CD4-positive, alpha-beta T cell treated with Interleukin-1 beta for 1 hour (primary cell): ENCODE results near the gene ARHGAP32.
"Not testable (repeated sequence)": the region's sequence is repeated elsewhere in the genome, so short reads cannot be mapped to it uniquely, and the experiment has no call there.

ENCODE experiments used
- DNase-seq, 2 donors: peaks; one replicate each; pipeline ENCODE4 v3.0.0-alpha.2; 2020 to 2022

ARHGAP32 gene

DNA sequence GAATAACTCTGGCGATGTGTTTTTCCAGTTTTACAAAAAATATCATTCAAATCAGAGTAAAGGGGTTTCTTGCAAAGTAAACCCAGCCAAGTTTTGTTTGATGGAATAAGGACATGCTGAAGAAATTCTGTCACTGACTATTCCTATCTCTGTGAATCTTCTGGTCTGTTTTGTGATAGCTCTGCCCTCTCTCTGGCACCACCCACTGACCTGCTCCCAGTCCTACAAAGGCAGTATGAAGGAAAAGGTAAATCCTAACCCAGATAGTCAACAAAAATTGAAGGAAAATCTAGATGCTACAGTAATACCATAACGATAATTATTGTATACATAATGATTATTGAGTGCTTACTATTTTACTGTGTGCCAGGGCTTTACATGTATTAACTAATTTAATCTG lies 173.1 kb downstream of the ARHGAP32 start:
- DNase-seq, result no peak

DNA sequence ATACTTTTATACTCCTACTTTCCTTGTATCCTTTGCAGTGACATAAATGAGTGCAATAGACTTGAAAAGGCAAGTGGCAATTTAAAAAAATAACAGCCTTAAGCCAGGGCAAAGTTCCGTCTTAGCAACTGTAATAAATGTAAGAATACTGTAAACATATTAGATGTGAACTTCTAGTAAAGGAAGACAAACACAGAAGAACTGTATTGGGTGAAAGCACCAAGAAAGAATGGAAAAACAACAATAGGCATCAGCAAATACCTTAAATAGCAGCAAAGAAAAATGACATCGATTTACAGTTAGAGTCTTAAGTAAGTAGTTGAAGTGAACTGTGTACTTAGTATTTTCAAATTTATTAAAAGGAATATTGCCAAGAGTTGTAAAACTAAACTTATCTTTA lies 174.0 kb downstream of the ARHGAP32 start:
- no peak for DNase-seq

DNA sequence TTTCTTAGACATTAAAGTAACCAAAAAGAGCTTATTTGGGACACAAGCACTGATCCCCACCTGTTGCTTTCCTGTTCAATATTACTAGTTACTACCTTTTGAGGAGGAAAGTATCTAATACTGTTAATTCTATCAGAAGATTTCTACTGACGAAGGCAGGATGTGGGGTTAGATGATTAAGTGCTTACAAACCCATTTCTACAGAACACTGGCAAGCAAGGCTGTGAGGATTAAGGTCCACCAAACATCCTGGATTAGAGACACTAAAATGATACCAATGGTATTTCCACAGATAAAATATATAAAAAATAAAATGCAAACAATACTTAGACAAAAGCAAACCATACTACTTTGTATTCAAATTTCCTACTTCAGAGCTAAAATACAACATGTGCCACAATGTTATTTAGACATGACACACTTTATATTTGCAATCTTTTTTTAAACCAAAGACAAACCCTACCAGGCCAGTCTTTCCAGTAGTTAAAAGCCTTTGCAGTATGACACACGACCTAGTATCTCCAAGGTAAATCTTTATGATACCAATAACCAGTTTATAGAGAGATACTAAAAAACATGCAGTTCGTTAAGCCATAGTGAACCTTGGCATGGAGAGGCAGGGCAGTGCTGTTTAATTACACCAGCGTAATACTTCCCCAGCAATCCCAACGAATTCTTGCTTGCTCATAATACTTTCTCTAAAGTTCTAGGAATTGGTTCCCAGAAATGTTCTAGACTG lies 178.2 kb downstream of the ARHGAP32 start:
- DNase-seq, result no peak

DNA sequence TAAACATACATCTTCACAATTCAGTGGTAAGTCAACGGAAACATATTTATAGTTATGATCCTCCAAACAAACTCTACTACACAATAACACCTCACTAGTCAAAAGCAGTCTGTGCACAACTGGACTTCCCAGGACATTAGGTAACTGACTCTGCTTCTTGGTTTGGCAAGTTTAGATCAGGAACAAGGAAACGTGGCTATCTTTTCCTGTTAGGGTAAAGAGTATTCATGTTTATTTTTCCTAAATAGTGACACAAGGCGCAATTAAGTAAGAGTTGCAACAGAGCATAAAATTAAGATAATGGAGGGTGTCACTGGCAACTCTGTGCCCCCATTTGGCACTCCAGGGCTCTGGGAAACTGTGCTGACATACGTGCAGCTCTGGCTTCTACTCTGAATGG lies 179.2 kb downstream of the ARHGAP32 start:
- DNase-seq, result no peak

DNA sequence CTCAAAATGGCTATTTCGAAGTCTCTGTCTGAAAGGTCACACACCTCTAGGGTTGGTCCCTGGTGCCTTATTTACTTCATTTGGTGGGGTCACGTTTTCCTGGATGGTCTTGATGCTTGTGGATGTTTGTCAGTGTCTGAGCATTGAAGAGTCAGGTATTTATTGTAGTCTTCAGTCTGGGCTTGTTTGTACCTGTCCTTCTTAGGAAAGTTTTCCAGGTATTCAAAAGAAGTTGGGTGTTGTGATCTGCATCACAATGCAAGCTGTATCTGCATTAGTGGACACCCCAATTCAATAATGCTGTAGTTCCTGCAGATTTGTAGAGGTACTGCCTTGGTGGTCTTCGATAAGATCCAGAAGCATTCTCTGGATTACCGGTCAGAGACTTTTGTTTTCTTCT lies 186.0 kb downstream of the ARHGAP32 start:
- DNase-seq, result no peak

DNA sequence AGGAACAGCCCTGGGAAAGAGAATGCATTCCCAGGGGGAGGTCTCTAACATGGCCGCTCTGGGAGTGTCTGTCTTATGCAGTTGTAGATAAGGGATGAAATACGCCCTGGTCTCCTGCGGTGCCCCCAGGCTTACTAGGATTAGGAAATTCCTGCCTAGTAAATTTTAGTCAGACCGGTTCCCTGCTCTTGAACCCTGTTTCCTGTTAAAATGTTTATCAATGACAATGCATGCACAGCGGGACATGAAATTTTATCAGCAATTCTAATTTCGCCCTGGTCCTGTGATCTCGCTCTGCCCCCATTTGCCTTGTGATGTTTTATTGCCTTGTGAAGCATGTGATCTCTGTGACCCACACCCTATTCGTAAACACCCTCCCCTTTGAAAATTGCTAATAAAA lies 193.0 kb downstream of the ARHGAP32 start:
- not testable (repeated sequence) for DNase-seq

DNA sequence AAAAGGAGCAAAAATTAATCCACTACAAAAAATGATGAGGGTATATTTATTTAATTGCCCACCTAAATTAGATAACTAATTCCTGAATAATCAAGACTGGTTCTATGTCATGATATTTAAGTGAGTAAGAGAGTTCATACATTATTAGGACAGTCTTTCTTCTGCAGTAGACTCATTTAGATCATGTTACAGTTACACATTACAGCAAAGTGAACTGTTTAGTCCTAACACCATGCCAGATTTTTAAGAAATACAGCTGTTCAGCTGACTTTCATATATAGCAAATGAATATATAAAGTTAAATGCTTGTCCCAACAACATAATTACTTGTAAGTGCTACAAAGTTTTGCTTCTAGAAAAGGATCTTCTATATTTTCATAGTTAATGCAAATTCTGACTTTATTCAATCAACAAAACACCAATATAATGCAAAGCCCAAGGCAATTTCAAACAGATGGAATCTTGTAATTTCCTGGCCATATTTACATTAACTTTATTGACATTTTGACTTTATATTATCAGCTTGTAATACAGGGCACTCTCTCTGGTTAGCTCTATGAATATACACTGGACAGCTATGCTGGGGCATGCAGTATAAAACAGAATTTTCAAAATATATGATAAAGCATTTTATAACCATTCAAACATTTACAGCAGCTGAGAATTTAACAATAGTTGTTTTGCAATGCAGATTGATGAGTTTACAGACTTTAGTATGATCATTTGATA lies 203.7 kb downstream of the ARHGAP32 start:
- no peak for DNase-seq

DNA sequence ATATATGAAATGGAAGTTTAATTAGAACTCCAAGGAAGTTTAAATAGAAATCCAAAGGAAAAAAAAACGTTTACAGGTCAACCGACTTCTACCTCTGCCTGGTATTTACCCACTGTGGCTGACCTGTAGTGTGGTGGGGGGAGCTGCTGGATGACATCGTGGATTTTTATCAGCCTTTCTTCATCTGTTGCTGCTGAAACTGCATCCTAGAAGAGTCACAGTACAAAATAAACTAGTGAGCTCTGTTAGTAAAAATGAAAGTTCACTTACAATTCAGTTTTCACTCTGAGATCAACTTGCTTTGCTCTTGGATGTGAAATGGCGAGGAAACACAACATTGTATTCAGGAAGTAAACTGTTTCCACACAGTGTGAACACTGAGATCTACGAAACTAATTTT lies 206.2 kb downstream of the ARHGAP32 start:
- DNase-seq, result no peak

DNA sequence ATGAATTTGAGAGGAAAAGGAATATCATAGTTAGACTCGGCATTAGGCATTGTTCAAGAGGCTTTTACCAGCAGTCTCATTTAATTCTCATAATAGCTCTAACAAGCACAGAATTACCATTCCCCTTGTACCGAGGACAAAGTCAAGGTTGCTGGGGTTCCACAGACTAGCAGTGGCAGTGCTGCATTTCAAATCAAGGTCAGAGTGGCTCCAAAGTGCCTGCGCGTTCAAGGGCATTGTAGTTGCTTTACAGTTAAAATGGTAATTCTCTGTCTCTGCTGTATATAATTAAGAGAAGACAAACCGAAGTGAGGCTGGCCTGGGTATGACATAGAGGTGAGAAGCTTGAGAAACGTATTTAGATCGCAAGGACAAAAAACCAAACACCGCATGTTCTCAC lies 209.1 kb downstream of the ARHGAP32 start:
- no peak for DNase-seq

DNA sequence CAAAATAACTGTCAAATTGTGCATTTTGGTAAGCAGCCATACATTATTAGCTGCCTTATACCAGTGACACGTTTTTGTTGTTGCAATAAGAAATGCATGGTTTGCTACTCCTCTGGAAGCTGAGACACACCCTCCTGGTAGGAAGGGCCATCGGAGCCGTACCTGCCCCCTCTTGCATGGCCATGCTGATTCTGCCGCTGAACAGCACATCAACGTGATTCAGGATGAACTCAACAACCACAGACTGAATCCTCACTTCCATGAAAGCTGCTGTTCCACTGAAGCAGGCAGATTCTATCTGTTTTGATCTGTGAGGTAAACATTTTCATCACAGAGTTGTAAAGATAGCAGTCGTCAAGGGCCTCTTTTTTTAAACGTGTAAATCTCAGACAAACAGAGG lies 210.9 kb downstream of the ARHGAP32 start:
- DNase-seq, result no peak

DNA sequence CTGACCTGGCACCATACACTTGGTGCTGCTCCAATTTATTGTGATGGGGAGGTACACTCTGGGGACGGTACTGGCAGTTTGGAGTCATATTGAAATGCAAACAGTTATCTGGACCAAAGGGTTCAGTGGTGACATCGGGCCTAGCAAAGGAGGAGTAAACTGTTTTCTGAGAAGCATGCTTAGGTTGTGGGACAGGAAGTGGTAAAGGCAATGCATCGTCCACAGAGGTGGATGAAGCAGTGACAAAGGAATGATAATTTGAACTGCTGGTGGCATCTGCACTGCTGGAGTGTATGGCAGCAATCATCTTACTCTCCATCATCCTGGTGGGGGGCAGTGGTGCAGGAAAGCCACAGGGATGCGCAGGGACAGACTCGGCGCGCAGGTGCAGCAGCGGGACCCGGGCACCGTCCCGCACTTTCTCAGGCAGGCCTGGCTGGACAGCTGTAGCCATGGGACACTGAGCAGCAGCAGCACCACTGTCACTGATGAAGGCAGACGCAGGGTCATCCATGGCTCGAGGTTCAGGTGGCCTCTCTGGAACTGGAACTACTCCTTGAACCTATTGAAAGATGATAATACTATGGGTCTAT lies 221.4 kb downstream of the ARHGAP32 start:
- no peak for DNase-seq

DNA sequence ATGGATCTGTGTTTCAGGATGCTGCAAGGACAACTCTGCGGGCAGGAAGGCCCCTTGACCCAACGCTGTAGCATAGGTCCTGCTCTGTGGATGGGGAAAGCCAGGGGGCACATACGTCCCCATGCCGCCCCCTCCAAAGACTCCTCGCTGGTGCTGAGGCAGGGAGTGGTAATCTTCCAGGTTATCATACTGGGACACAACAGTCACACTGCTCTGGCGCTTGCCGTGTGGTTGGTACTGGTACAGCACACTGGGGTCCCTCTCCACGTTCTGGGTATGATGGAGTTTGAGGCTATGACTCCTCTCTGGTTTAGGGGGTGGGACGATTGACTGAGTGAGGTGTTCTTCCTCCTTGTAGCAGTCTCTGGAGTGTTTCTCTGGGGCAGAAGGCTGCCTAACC lies 223.2 kb downstream of the ARHGAP32 start:
- no peak for DNase-seq

DNA sequence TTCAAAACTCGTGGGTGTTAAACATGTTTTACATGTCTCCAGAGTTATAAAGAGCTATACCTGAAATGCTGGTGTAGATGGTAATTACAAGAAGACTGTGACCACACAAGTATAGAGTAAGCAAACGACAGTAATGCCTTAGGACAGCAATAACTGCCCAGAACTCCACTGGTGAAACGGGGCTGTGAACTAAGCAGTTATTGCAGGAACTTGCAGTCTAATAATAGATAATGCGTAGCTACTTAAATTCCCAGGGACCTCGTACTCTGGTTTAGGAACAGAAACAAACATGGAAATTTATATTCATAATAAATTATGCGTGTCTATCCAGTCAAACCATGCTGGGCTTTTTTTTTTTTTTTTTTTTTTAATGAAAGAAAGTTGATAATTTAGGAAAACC lies 224.5 kb downstream of the ARHGAP32 start:
- DNase-seq, result no peak

DNA sequence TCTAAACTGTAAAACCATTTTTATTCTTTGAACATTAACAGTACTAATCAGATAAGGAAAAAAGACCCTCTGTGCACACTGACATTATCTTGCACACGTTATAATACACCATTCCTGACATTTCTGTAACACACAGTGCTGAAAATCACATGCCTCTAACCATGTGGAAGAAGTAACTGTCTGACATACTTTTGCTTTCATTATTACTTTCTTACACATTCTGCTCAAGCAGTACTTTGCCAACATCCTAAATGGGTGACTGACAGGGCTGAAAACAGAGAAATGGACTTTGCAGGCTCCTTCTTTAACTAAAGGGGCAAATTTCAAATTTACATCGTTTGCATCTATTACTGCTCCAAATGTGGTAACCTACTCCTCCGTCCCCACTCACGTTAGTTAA lies 226.6 kb downstream of the ARHGAP32 start:
- DNase-seq, result no peak

DNA sequence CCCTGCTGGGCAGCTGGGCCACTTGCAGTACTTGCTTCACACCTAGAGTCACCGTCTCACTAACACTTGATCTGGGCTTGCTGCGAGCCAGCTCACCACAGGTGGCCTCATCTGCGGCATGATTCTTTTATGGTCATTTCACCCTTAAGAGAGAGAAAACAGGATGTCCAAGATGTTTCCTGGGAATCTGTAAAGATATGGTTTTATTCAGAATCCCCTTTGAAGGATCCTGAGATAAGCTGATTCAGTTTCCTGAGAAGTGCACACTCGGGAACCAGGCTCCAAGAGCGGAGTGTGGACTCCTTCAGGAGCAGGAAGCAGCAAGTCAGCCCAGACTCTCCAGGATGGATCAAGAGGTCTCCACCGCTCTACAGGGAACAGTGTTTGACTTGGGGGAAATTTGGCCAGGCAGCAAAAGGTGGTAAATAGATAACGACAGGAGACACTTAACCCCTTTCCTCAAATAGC lies 227.6 kb downstream of the ARHGAP32 start:
- DNase-seq, result no peak

DNA sequence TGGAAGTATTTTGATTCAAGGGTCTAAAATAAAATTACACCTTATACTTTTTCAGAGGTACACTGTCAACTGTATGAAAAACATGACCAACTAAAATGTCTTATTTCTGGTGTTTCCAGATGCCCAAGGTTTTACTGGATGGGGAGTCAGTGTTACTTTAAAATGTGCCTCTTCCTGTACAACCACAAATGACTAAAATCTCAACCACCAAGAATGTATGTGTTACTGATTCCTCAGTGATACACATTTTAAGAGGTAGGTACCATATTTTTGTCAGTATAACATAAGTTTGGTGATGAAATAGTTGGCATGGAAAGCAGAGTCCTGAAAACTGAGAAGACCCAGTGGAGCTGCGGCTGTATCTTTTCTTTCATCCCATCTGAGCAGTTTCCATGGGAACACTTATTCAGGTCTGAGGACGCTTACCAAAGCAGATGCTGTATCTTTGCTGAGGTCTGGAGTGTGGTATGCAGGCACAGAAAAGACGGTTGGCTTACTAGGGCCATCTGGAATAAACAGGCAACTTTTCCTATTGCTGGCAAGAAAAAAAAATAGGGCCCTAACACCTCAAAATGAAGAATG lies 228.3 kb downstream of the ARHGAP32 start:
- no peak for DNase-seq

DNA sequence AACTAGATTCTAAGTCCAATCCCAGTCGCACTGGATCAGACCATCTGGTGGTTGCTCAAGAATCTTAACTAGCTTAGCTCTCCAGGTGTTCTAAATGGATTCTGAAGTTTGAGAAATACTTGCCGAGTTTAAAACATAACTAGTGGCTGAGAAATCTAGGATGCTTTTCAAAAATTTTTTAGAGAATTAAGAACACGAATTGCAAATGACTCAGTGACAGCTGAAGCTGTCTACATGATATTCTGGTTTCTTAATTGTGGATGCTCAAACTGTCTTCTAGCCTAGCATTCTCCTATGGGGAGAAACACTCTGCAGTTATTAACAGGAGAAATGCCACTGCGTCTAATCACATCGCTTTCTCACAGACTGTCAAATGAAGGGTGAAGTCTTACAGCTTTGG lies 229.2 kb downstream of the ARHGAP32 start:
- no peak for DNase-seq

DNA sequence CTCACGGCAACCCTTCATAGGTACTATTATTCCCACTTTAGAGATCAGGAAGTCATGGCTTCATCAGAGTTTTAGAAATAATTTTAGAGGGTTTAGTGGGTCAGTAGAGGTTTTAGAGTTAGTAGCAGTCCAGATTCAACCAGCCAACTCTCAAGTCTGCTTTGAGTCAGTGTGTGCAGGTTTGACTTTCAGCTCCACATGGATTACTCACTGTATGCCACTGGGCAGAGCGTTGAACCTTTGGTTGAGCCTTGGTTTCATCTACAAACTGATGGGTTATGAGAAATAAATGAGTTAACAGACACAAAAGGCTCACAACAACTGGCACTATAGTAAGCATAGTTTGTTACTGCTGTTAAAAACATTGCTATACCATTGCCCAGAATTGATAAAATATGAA lies 230.5 kb downstream of the ARHGAP32 start:
- DNase-seq, result no peak

DNA sequence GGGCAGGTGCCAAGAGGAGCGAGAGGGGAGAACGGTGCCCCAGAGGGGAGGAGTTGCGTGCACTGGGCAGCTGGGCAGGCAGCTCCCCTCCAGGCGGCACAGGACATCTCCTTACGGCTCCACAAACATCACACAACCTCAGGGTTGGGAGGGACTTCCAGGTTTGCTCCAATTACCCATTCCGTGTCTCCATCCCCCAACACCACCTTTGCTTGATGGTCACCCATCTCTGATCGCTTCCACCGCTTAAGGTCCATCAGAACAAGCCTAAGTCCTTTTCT lies 235.0 kb downstream of the ARHGAP32 start:
- DNase-seq, result no peak

DNA sequence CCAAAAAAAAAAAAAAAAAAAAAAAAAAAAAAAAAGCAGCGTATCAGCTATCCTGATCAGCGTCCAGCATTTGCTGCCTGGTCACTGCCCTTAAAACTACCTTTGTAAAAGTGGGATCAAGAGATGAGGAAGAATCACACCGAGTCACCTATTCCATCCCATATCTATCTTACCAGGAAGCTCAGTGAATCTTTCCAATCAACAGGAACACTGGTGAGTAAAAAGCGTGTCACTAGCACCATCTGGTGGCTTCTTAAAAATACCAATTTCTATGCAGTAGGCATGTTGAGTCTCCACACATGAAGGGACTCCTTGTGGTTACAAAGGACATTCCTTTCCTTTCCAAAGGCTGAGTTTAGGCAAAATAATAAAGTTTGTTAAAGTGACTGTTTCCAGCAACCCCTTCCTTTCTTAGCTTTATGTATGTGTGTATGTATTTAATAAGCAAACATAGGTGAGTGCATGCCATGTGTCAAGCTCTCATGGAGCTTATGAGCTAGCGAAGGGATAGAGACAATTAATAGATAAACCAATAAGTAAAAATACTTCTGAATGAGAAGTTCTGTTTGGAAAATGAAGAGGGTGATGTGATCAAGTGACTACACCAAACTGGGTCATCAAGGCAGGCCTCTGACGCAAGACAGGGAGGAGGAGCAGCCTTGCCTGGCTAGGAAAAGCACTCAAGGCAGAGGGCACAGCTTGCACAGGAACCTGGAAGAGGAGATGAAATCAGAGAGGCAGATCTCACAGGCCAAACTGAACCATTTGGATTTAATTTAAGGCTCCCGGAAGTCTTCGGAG lies 235.5 kb downstream of the ARHGAP32 start:
- peak in 1 of 2 donors; percentile 54 for DNase-seq

DNA sequence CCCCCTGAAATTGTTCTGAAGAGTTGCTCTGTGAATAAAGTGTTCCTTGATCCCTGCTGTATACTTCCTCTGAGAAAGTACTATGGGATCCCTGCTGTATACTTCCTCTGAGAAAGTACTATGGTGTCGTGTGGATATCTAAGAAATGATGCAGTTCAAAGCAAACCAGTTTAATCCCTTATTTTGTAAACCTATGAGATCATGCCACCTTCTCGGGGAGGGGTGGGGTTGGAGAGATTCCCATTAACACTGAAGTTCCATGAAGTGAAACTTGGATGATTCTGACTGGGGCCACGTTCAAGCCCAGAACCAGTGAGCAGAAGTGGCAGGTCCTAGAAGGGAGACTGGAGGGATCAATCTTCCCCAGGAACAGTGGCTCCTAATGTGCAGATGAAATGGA lies 236.5 kb downstream of the ARHGAP32 start:
- DNase-seq, result no peak

DNA sequence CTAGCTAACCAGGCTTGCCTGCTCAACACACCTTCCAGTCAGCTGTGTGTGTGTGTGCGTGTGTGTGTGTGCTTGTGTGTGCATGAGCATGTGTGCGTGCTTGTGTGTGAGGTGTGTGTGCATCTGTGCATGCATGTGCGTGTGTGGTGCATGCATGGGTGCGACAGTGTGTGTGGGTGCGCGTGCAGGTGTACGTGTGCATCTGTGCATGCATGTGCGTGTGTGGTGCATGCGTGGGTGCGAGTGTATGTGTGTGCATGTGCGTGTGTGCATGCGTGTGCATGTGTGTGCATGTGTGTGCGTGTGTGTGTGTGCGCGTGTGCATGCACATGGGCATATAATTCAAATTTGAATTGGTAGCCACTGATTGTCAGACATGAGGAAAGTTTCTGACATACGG lies 239.0 kb downstream of the ARHGAP32 start:
- no peak for DNase-seq

DNA sequence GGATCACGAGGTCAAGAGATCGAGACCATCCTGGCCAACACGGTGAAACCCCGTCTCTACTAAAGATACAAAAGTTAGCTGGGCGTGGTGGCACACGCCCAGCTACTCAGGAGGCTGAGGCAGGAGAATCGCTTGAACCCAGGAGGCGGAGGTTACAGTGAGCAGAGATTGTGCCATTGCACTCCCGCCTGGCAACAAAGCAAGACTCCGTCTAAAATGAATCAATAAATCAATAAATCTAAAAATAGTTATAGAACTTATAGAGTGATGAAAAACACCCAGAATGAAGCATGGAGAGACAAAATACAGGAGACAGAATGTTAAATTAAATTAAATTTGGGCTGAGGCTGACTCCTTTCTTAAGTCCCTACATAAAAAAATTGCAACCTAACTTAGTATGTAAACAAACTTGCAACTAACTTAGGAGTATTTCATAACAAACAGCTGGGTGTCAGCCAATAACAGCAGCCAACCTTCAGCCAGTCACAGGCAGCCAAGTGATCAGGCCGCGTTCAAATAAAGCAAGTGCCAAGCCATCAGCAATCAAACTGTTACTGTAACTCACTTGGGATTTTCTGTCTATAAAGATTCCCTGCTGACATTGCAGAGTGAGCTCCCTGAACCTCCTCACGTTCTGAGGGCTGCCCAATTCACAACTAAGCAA lies 242.2 kb downstream of the ARHGAP32 start:
- DNase-seq, result no peak
